RWPE1 (cell line): ENCODE measurements around the gene GABRB1.

Experiments used
- CTCF ChIA-PET: fragments of 350-600 bp; sonication (Branson Sonifier 250); formaldehyde crosslinking; extraction: SDS; loops from one replicate; lab custom pipeline; 2021; lab: Yijun Ruan, JAX
- POLR2A ChIA-PET: fragments of 400-600 bp; formaldehyde crosslinking; extraction: SDS; loops from one replicate; lab custom pipeline; 2020; ENCODE audit warnings: antibody characterized with exemption; ENCODE audit not compliant: low non-redundant PET; lab: Yijun Ruan, JAX
- DNase-seq: peaks from one replicate; pipeline ENCODE4 v3.0.0; 2012; ENCODE audit warnings: low spot score
- H3K27ac ChIP-seq: fragments of 450-650 bp; 2 replicates; pipeline ENCODE4 v1.5.1; 2017
- TF ChIP-seq, protein P1 (sequence below): fragments of 450-650 bp; conservative IDR thresholded peaks from 2 replicates; pipeline ENCODE4 v1.5.1; 2017; ENCODE audit warnings: low read depth, mild to moderate bottlenecking

The GABRB1 gene

DNA sequence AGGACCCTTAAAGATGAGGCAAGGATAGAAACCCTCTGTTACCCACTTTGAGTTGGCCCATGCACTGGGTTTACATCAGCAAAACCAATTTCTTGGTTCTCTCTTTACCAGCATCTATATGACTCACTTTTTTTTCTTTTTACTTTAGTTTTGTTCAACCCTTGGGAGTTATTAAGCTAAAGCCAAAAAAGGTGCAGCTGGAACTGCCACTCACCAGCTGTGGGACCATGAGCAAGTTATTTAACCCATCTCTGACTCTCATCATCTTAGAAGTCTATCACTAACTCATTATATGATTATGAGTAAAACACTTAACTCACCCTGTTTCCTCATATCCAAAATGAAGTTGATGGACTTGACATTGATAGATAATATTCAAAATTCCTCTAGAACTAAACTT is 53.4 kb downstream of the GABRB1 start:
- TF ChIP-seq, protein P1, sequence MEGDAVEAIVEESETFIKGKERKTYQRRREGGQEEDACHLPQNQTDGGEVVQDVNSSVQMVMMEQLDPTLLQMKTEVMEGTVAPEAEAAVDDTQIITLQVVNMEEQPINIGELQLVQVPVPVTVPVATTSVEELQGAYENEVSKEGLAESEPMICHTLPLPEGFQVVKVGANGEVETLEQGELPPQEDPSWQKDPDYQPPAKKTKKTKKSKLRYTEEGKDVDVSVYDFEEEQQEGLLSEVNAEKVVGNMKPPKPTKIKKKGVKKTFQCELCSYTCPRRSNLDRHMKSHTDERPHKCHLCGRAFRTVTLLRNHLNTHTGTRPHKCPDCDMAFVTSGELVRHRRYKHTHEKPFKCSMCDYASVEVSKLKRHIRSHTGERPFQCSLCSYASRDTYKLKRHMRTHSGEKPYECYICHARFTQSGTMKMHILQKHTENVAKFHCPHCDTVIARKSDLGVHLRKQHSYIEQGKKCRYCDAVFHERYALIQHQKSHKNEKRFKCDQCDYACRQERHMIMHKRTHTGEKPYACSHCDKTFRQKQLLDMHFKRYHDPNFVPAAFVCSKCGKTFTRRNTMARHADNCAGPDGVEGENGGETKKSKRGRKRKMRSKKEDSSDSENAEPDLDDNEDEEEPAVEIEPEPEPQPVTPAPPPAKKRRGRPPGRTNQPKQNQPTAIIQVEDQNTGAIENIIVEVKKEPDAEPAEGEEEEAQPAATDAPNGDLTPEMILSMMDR = no peak
- no peak overlapping the region for H3K27ac ChIP-seq
- CTCF ChIA-PET = no interaction called here

DNA sequence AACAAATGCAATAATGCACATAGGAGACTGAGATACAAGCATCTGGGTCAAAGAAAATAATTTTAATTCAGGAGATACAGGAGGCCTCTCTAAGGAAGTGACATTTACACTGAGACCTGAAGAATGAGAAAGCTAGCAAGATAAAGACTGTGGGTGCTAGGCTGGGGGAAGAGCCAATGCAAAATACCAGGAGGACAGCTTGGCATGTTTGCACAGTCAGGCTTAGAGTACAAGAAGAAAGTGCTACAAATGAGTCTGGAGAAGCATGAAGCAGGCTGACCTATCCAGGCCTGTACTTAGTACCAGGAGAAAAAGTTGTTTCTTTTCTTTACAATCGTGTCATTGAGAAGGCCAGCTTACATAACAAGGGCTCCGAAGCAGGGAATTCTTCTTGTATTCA is 56.9 kb downstream of the GABRB1 start:
- H3K27ac ChIP-seq = no peak overlapping the region
- TF ChIP-seq, protein P1 = no peak
- ChIA-PET CTCF (interaction anchor here (0.6 to 1.0 kb wide), 2 partner anchors 9 to 12 kb away, joined by 3 to 5 read pairs; no protein-coding TSS in a partner anchor), POLR2A (no interaction called here)
- DNase-seq = no peak

More for the DNA sequence above, 53.4 kb downstream of the GABRB1 start:
- POLR2A ChIA-PET = no interaction called here
- no peak for DNase-seq

DNA sequence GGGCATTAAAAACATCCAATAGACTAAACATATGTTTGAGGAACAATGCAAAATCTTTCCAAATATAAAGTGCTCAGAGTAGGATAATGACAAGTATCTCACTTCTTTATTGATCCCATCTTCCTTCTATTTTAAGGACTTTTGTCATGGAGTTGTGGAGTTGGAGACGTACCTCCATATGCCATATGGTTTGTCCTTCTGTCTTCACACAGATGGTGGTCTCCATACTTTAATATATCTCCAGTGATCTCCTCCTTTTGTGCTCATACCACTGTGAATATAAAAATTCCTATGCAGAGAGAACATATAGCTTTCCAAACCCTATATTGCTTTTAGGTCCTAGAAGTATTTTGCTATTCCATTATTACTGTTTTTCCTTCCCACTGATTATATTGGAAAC is 64.5 kb downstream of the GABRB1 start:
- no peak overlapping the region for H3K27ac ChIP-seq
- CTCF ChIA-PET = no interaction called here
- DNase-seq = no peak
- POLR2A ChIA-PET = no interaction called here
- TF ChIP-seq, protein P1 = no peak

DNA sequence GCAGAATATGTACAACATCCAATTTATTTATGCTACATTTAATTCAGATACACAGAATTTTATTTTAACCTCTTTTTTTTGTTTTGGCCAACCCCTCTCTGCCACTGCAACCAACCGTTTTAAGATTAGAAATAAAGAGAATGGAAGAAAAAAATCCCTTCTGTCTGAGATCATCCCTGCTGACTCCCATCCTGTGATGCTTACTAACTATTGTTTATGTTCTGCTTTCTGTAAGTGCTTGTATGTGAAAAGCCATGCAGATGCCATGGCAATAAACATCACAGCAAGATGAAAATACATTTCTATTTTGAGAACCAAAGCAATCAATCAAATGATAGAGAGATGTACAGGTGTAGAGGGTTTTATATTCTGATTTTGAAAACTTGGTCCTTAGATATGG is 70.1 kb downstream of the GABRB1 start:
- CTCF ChIA-PET = no interaction called here
- DNase-seq = no peak
- H3K27ac ChIP-seq = no peak overlapping the region
- POLR2A ChIA-PET = no interaction called here
- TF ChIP-seq, protein P1 = no peak

DNA sequence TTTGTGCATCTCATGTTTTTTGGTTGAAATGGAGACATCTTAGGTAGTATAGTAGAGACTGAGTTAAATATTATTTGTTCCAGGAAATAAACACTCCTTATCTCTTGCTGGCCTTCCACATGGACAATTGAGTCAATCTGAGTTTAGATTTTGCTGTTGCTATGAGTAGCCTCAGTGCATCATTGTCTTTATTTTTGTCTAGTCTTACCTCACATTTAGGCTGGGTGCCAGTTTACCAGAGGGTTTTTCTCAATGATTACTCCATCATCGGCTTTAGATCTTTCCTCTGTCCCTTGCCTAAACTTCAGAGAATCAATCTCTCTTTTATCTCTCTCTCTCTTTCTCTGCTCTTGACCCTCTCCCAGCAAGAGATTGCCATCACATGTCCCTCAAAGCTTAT is 73.6 kb downstream of the GABRB1 start:
- no peak overlapping the region for H3K27ac ChIP-seq
- CTCF ChIA-PET = no interaction called here

DNA sequence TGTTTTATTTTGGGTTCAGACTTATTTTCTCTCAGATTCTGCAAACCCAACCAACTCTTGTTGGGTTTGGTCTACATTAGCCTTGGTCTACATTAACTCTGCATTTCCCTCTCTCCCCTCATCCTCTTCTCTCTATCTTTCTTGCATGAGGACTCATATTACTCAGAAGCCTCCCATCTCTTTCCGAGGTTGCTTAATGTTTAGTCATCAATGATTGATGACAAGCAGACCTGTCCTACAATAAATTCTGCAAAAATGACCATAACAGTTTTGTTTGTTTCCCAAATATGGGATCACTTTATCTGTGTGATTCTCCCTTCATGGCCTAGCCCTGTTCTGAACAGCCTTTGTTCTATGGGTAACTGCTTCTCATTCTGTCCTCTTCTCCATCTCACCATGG is 75.2 kb downstream of the GABRB1 start:
- TF ChIP-seq, protein P1 = no peak
- H3K27ac ChIP-seq = no peak overlapping the region
- CTCF ChIA-PET = interaction anchor here (0.8 kb wide), 1 partner anchor 16 kb away, joined by 3 read pairs; no protein-coding TSS in a partner anchor
- POLR2A ChIA-PET = no interaction called here
- no peak for DNase-seq

More for the DNA sequence above, 73.6 kb downstream of the GABRB1 start:
- POLR2A ChIA-PET = no interaction called here
- DNase-seq = no peak
- TF ChIP-seq, protein P1 = no peak
